HG02642 (cell line): ENCODE data around the gene POGK.

ENCODE experiments used
- ATAC-seq: cut with Tn5 transposase; IDR thresholded peaks from one replicate; pipeline ENCODE4 v1.9.1; 2021; ENCODE audit warnings: mild to moderate bottlenecking; ENCODE audit not compliant: unreplicated experiment, poor library complexity

The POGK gene

DNA sequence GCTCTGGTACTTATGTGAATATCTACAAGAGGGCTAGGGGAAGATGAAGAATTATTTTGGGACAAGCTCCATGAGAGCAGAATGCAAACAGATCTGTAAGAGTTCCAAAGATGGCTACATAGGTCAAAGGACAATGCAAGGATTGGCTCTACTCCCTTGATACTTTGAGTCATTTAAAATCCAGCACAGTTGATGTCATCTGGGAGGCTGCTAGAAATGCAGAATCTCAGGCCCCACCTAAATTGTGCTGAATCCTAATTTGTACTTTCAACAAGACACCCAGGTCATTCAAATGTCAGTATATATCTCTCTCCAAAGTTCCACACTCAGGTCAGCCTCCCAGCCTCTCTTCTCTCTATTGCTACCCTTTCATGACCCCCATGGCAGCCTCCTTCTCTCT, 60.5 kb downstream of the POGK start:
- ATAC-seq = no peak

DNA sequence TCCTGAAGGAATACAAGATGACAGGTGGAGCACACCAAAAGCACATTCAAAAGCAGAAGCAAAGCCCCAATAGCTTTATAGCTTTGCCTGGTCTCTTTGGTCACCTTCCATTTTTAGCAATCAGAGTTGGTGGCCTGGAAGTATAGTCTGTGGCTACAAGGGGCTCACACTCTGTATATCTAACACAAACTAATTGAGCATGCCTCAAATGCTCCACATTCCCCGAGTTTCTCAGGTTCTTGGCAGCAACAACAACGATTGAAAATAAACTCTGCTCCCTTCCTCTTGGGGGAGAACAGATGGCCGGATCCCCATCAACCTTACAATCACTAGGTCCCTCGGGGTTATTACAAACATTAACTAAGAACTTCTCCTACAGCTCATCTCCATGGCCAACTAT, 61.7 kb downstream of the POGK start:
- no peak for ATAC-seq

DNA sequence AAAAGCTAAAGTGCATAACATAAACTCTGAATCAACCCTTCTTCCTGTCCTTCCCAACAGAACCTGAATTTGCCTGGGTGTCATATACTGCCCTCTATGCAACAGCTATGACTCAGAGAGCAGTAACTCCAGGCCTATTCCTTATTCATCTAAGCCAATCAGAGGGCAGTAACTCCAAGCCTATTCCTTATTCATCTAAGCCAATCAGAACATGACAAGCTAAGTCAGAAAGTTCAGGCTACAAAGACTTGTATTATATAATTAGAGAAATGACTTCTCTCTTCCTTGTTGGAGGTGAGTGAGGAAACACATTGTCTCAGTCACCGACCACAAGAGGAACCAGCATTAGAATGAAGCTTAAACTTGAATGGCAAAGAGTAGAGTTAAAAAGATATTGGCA, 63.0 kb downstream of the POGK start:
- ATAC-seq = no peak

DNA sequence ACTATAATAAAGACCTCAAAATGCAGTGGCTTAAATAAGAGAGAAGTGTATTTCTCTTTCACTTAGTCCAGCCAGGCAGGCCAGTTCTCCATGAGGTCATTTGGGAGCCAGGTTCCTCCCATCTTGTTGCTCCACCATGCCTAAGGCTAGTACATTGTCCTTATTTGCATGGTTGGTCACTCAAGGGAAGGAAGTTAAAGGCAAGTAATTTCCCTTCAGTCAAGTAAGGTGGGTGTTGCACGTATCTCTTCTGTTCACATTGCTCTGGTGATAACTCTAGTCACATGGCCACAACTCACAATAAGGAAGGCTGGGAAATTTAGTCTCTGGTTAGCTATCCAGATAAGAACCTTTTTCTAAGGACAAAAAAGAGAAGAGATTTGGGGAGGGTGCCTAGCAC, 64.0 kb downstream of the POGK start:
- ATAC-seq = no peak

DNA sequence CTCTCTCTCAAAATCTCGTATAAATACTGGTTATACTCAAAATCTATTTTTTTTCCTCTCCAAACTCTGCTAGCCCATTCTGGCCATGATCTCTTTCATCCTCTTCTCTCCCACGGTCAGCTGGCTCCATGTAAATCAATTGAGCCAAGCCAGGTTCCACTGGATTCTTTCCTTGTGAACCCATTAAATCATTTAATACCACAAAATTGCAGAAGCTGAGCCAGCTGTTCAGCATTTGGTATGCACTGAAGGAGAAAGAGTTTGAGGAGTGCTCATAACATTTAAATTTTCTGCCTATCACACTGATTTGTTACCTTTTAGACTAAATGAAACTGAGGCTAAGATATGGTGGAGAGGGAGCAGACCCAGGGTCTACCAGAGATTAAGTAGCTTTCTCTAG, 65.9 kb downstream of the POGK start:
- no peak for ATAC-seq

DNA sequence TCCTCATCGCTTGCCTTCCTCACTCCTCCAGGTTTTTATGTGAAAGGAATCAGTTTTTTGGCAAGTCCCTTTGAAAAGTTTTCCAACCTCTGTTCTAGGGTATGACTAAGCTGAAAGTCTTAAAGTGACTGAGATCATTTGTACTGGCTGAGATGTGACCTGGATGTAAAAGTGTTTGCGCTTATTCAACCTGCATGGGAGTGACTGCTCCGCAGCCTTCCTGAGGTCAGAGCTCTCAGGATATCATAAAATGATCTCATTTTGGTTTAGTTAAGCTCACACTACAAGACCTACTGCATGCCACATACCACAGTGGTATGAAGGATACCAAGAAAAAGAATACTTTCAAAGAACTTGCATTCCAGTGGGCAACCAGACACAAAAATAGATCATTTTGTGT, 66.6 kb downstream of the POGK start:
- ATAC-seq = no peak
